Measurements from ENCODE around the gene ITSN1.

DNA sequence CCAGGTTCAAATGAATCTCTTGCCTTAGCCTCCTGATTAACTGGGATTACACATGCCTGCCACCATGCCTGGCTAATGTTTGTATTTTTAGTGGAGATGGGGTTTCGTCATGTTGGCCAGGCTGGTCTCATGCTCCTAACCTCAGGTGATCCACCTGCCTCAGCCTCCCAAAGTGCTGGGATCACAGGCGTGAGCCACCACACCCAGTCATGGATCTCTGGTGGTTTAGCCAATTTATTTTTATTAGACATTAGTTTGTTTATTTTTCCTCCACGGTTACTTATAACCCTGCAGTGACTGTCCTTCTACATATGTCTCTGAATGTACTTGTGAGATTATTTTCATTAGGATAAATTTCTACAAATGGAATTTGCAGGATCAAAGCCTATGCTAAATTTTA is 5.3 kb downstream of the ITSN1 start:
- no peak for TF ChIP-seq POLR2A (IDR thresholded peaks at IDR 0.05)
- TF ChIP-seq, protein P1, sequence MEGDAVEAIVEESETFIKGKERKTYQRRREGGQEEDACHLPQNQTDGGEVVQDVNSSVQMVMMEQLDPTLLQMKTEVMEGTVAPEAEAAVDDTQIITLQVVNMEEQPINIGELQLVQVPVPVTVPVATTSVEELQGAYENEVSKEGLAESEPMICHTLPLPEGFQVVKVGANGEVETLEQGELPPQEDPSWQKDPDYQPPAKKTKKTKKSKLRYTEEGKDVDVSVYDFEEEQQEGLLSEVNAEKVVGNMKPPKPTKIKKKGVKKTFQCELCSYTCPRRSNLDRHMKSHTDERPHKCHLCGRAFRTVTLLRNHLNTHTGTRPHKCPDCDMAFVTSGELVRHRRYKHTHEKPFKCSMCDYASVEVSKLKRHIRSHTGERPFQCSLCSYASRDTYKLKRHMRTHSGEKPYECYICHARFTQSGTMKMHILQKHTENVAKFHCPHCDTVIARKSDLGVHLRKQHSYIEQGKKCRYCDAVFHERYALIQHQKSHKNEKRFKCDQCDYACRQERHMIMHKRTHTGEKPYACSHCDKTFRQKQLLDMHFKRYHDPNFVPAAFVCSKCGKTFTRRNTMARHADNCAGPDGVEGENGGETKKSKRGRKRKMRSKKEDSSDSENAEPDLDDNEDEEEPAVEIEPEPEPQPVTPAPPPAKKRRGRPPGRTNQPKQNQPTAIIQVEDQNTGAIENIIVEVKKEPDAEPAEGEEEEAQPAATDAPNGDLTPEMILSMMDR (IDR thresholded peaks at IDR 0.05), result no peak

Data from tibial nerve (tissue), 3 donors.